ENCODE data around the gene ATP5F1C.

- TF ChIP-seq CTCF (IDR thresholded peaks at IDR 0.05) (no peak), POLR2AphosphoS5 (IDR thresholded peaks at IDR 0.05) (no peak), POLR2A (IDR thresholded peaks at IDR 0.05) (no peak)
Observed at GRCh38 chr10:7752251-7752650, 35.7 kb upstream of the ATP5F1C start.

Data from breast epithelium (tissue), 3 donors.